SK-N-SH treated with all-trans-retinoic acid at 6 μM for 48 hours (cell line): ENCODE data around the gene CHRFAM7A.
"Not testable (repeated sequence)": the region's sequence is repeated elsewhere in the genome, so short reads cannot be mapped to it uniquely, and the experiment has no call there.

ENCODE experiments used
- ARNTL ChIP-seq: fragments of 450-650 bp; formaldehyde crosslinking; IDR thresholded peaks from 2 replicates; pipeline ENCODE4 v1.5.0; 2020; ENCODE audit warnings: low read depth, mild to moderate bottlenecking, moderate library complexity, borderline replicate concordance
- OSR1 ChIP-seq: fragments of 250-450 bp; sonication (Bioruptor Pico); IDR thresholded peaks from 2 replicates; pipeline ENCODE4 v1.8.0; 2022; ENCODE audit warnings: moderate library complexity, mild to moderate bottlenecking, inconsistent platforms
- PPARA ChIP-seq: fragments of 250-450 bp; sonication (Bioruptor Pico); IDR thresholded peaks from 2 replicates; pipeline ENCODE4 v1.5.0; 2020; ENCODE audit warnings: mild to moderate bottlenecking, borderline replicate concordance
- TCF4 ChIP-seq: fragments of 250-450 bp; sonication (Bioruptor Pico); IDR thresholded peaks from 2 replicates; pipeline ENCODE4 v1.8.0; 2021; ENCODE audit warnings: mild to moderate bottlenecking, moderate library complexity, borderline replicate concordance
- ZFP3 ChIP-seq: fragments of 250-450 bp; sonication (Bioruptor Pico); IDR thresholded peaks from 2 replicates; pipeline ENCODE4 v1.5.0; 2020; ENCODE audit warnings: mild to moderate bottlenecking, moderate library complexity

GRCh38 chr15:30393664-30393991 lies 288 bp upstream of the CHRFAM7A start:
- not testable (repeated sequence) for TF ChIP-seq ARNTL (CRISPR knock-in tag); OSR1 (CRISPR knock-in tag); PPARA; TCF4 (CRISPR knock-in tag); ZFP3
